CD4-positive, alpha-beta T cell (primary cell): ENCODE measurements around the gene MACROD2. TPM values are rescaled to one million over a fixed set of nuclear protein-coding genes. Genes with fewer than 3 reads are reported as not detected.

ENCODE experiments used
- ATAC-seq: fragments of 200-7000 bp; cut with Tn5 transposase; one replicate; pipeline ENCODE4 v1.10.0; 2022; ENCODE audit warnings: mild to moderate bottlenecking; ENCODE audit not compliant: poor library complexity
- CTCF ChIA-PET: fragments of 350-600 bp; sonication (Branson Sonifier 250); formaldehyde crosslinking; loops from one replicate; lab custom pipeline; 2021; ENCODE audit warnings: antibody characterized with exemption, inconsistent platforms; lab: Charles Lee
- POLR2A ChIA-PET: fragments of 350-600 bp; sonication (Branson Sonifier 250); formaldehyde crosslinking; loops from one replicate; lab custom pipeline; 2021; ENCODE audit warnings: antibody characterized with exemption, inconsistent platforms; lab: Charles Lee
- DNase-seq, 14 experiments: peaks; one replicate each; pipeline ENCODE4 v3.0.0-alpha.2; 2013 to 2020; ENCODE audit warnings: mixed read lengths in 2 of 14
- H3K27ac ChIP-seq, 2 donors: one replicate each; pipeline versions ENCODE4 v1.5.1 to v1.7.0; 2013; ENCODE audit warnings: low read length in 2 of 2, low read depth in 1 of 2, mild to moderate bottlenecking in 1 of 2
- H3K27me3 ChIP-seq, 2 experiments: 1 replicate in 1 of 2; 2 replicates in 1 of 2; pipeline versions ENCODE4 v1.6.1 to v1.7.0; 2013; ENCODE audit warnings: low read length in 2 of 2, control low read depth in 1 of 2, mild to moderate bottlenecking in 1 of 2, moderate library complexity in 1 of 2; ENCODE audit not compliant: insufficient read depth in 2 of 2, control insufficient read depth in 1 of 2
- H3K36me3 ChIP-seq: one replicate; pipeline ENCODE4 v1.6.1; 2013; ENCODE audit warnings: low read length, control low read depth; ENCODE audit not compliant: insufficient read depth
- H3K4me1 ChIP-seq: one replicate; pipeline ENCODE4 v1.6.1; 2013; ENCODE audit warnings: low read length, control low read depth; ENCODE audit not compliant: insufficient read depth
- H3K4me3 ChIP-seq: one replicate; pipeline ENCODE4 v1.5.1; 2013; ENCODE audit warnings: mild to moderate bottlenecking, low read length, moderate library complexity
- H3K9me3 ChIP-seq, 2 experiments: 1 replicate in 1 of 2; 2 replicates in 1 of 2; pipeline versions ENCODE4 v1.6.1 to v1.7.0; 2013; ENCODE audit warnings: low read length in 2 of 2, mild to moderate bottlenecking in 2 of 2, control low read depth in 1 of 2, moderate library complexity in 1 of 2; ENCODE audit not compliant: control insufficient read depth in 1 of 2, insufficient read depth in 1 of 2
- H3K27ac Mint-ChIP-seq: one replicate; pipeline ENCODE4 v1.8.0; 2020; ENCODE audit warnings: mixed read lengths
- H3K27me3 Mint-ChIP-seq: one replicate; pipeline ENCODE4 v1.8.0; 2021; ENCODE audit warnings: mixed read lengths
- H3K36me3 Mint-ChIP-seq: one replicate; pipeline ENCODE4 v1.8.0; 2021; ENCODE audit warnings: low read depth, mixed read lengths
- H3K4me1 Mint-ChIP-seq: one replicate; pipeline ENCODE4 v1.8.0; 2021; ENCODE audit warnings: low read depth, mixed read lengths
- H3K4me3 Mint-ChIP-seq: one replicate; pipeline ENCODE4 v1.8.0; 2020; ENCODE audit warnings: mild to moderate bottlenecking, mixed read lengths
- H3K9me3 Mint-ChIP-seq: one replicate; pipeline ENCODE4 v1.8.0; 2020; ENCODE audit warnings: mixed read lengths
- CTCF ChIP-seq: fragments of 200-600 bp; IDR thresholded peaks from one replicate; pipeline ENCODE4 v1.8.0; 2022; ENCODE audit warnings: antibody characterized with exemption, mild to moderate bottlenecking
- intact Hi-C, 2 experiments: fragments of 100-400 bp; cut with DNase I in 1 of 2; cut with micrococcal nuclease in 1 of 2; formaldehyde crosslinking; loops; one replicate each; pipeline versions ENCODE4 v1.15.1 to v1.9.0; 2023 to 2025; cut with DNase I, micrococcal nuclease
- total RNA-seq, 174 experiments: library from RNA in 2 of 174; stranded (reverse) in 2 of 174; gene quantifications; one replicate each; pipeline ENCODE4 v1.2.3 and lab custom pipeline; 2021 to 2026

MACROD2 gene
- total RNA-seq, 2 experiments from 2014 or later = not detected

GRCh38 chr20:15396026-15396425 is 1400.7 kb downstream of the MACROD2 start:
- Mint-ChIP-seq H3K4me1 (no peaks in the 10 kb centered on the region), H3K27me3 (no peaks in the 10 kb centered on the region), H3K36me3 (no peaks in the 10 kb centered on the region), H3K27ac (no peak overlapping the region), H3K9me3 (peaks cover 7% of the 10 kb centered on the region), H3K4me3 (no peak overlapping the region)
- Histone ChIP-seq H3K36me3 (no peaks in the 10 kb centered on the region), H3K9me3 (peaks cover 3 to 7% of the 10 kb centered on the region in 2 experiments), H3K4me1 (no peaks in the 10 kb centered on the region), H3K27ac (no peak overlapping the region), H3K27me3 (no peaks in the 10 kb centered on the region), H3K4me3 (no peak overlapping the region)
- ChIA-PET CTCF (no interaction called here), POLR2A (no interaction called here)
- no peak for TF ChIP-seq CTCF
- intact Hi-C loops = no loop called here
- no peak for ATAC-seq
- no peak for DNase-seq

- DNase-seq (no peak), ATAC-seq (no peak)
- TF ChIP-seq CTCF = no peak
- CTCF ChIA-PET = no interaction called here
- Mint-ChIP-seq H3K9me3 (peaks cover 7% of the 10 kb centered on the region), H3K27ac (no peak overlapping the region), H3K4me3 (no peak overlapping the region), H3K27me3 (no peaks in the 10 kb centered on the region), H3K36me3 (no peaks in the 10 kb centered on the region), H3K4me1 (no peaks in the 10 kb centered on the region)
- Histone ChIP-seq H3K9me3 (peaks cover 3 to 7% of the 10 kb centered on the region in 2 experiments), H3K27me3 (no peaks in the 10 kb centered on the region), H3K4me1 (no peaks in the 10 kb centered on the region), H3K36me3 (no peaks in the 10 kb centered on the region), H3K4me3 (no peak overlapping the region), H3K27ac (no peak overlapping the region)
- POLR2A ChIA-PET = no interaction called here
- intact Hi-C loops = no loop called here
Measured at GRCh38 chr20:15396900-15397299, 1401.6 kb downstream of the MACROD2 start.

- Histone ChIP-seq H3K27ac (no peak overlapping the region), H3K27me3 (no peaks in the 10 kb centered on the region), H3K4me3 (no peak overlapping the region), H3K9me3 (peaks cover 0 to 7% of the 10 kb centered on the region in 2 experiments), H3K36me3 (no peaks in the 10 kb centered on the region), H3K4me1 (no peaks in the 10 kb centered on the region)
- POLR2A ChIA-PET = no interaction called here
- intact Hi-C loops = no loop called here
- CTCF ChIA-PET = no interaction called here
- ATAC-seq = no peak
- H3K36me3 Mint-ChIP-seq = no peaks in the 10 kb centered on the region
- no peak for DNase-seq
- H3K4me3 Mint-ChIP-seq = no peak overlapping the region
- no peaks in the 10 kb centered on the region for H3K4me1 Mint-ChIP-seq
- H3K9me3 Mint-ChIP-seq = peaks cover 5% of the 10 kb centered on the region
- no peaks in the 10 kb centered on the region for H3K27me3 Mint-ChIP-seq
- no peak overlapping the region for H3K27ac Mint-ChIP-seq
- no peak for TF ChIP-seq CTCF
Measured at GRCh38 chr20:15399781-15400180, 1404.5 kb downstream of the MACROD2 start.
